Fibroblast of villous mesenchyme (primary cell): ENCODE data around the gene CHRDL2. TPM values are rescaled to one million over a fixed set of nuclear protein-coding genes. Genes with fewer than 3 reads are reported as not detected.
A peak's percentile ranks its signal among the peaks of the same experiment; 100 is the strongest.

ENCODE experiments used
- DNase-seq: peaks from one replicate; pipeline ENCODE4 v3.0.0-alpha.2; 2010; ENCODE audit warnings: low read depth
- H3K4me3 ChIP-seq: 2 replicates; pipeline ENCODE4 v1.5.1; 2011; ENCODE audit warnings: low read depth, mild to moderate bottlenecking, low read length
- total RNA-seq: library from RNA; depleted of rRNA; stranded (reverse); fragments of >200 nt; gene quantifications from 2 replicates; pipeline ENCODE4 v1.2.3, GENCODE V29; 2012
- TF ChIP-seq, protein P1 (sequence below): IDR thresholded peaks from 2 replicates; pipeline ENCODE4 v1.5.1; 2012; ENCODE audit warnings: low read depth, mild to moderate bottlenecking, low read length; ENCODE audit not compliant: insufficient read depth

CHRDL2 gene
- total RNA-seq, 1 donor: not detected

GRCh38 chr11:74703211-74703610 lies 28.0 kb downstream of the CHRDL2 start:
- TF ChIP-seq, protein P1, sequence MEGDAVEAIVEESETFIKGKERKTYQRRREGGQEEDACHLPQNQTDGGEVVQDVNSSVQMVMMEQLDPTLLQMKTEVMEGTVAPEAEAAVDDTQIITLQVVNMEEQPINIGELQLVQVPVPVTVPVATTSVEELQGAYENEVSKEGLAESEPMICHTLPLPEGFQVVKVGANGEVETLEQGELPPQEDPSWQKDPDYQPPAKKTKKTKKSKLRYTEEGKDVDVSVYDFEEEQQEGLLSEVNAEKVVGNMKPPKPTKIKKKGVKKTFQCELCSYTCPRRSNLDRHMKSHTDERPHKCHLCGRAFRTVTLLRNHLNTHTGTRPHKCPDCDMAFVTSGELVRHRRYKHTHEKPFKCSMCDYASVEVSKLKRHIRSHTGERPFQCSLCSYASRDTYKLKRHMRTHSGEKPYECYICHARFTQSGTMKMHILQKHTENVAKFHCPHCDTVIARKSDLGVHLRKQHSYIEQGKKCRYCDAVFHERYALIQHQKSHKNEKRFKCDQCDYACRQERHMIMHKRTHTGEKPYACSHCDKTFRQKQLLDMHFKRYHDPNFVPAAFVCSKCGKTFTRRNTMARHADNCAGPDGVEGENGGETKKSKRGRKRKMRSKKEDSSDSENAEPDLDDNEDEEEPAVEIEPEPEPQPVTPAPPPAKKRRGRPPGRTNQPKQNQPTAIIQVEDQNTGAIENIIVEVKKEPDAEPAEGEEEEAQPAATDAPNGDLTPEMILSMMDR: no peak
- DNase-seq: no peak
- H3K4me3 ChIP-seq: no peak overlapping the region

- TF ChIP-seq, protein P1: peak; percentile 97
- no peak overlapping the region for H3K4me3 ChIP-seq
- peak; percentile 74 for DNase-seq
These were observed 28.7 kb downstream of the CHRDL2 start for GRCh38 chr11:74702383-74703007.

DNA sequence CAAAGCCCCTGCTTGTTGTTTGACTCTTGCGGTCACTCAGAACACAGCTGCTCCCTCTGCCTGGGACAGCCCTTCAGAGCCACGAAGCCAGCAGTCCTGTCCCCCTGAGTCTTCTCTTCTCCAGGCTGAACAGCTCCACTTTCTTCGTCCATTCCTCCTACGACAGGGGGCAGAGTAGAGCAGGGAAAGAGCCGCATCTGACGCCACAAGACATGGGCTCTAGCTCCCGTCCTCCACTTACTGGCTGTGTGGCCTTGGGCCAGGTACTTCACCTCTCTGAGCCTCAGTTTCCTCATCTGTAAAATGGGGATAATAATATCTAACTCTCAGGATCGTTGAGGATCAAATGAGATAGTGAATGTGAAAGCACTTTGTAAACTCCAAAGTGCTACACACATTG lies 29.9 kb downstream of the CHRDL2 start:
- TF ChIP-seq, protein P1: peak; percentile 31
- no peak for DNase-seq
- H3K4me3 ChIP-seq: no peak overlapping the region

DNA sequence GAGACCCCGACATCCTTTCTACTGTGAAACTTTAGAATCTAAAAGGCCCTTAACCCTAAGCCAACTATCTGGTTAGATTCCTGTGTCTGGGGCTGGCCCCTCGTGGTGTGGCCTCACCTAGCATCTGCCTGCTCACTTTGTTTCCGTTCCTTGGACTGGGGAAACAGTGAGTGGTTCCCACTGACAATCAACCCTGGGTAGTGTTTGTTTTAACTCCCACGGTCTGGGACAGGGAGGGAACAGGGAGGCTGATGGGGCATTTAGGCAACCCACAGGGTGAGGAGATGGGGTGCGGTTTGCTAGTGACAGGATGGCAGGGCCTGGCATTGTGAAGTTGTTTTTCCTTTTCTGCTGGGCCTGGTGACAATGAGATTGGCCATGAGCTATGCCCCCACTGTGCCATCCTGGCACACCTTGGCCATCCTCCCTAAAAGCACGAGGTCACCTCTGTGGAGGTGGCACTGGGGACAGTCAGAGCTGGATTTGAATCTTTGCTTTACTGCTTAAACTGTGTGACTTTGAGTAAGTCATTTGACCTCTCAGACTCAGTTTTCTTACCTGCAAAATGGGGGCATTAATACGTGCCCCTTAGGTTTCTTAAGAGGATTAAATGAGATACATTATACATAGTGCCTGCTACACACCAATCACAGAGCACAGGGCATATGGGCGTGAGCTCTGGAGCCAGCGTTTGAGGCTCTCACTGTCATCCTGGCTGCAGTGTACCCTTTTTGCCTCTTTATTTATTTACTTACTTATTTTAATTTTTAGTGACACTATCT lies 31.4 kb downstream of the CHRDL2 start:
- TF ChIP-seq, protein P1: no peak
- DNase-seq: no peak
- no peak overlapping the region for H3K4me3 ChIP-seq

GRCh38 chr11:74697722-74698121 lies 33.5 kb downstream of the CHRDL2 start:
- no peak for DNase-seq
- H3K4me3 ChIP-seq: no peak overlapping the region
- TF ChIP-seq, protein P1: no peak

DNA sequence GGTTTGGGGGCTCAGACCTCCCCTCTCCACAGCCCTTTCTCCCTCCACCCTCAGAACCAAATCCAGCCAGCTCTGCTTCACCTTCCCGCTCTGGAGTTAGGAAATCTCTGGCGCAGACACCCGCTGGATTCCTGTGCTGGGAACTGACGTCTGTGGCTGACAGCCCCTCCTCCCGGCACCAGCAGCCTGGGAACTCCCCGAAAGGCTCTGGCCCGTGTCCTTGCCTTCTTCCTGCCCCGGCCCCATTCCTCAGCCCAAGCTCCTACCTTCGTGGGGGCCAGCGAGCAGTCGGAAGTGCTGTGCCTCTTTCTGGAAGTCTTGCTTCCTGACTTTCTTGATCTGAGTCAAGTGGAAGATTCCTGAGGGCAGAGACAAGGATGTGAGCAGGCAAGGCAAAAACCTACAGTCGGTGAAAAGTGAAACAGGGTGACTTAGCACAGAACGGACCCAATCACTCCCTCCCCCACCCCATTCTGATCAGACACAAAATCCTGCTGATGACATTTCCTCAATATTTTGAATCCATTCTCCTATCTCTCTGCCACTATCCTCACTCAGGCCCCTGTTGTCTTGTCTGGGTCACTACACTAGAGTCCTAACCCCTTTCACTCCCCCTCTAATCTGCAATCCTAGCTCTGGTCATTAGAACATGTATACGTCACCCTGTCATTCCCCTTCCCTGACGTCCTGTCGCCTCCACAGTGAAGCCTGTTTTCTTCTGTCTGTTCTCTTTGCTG lies 34.1 kb downstream of the CHRDL2 start:
- TF ChIP-seq, protein P1: no peak
- DNase-seq: peak; percentile 96
- peak overlapping the region; percentile 32 for H3K4me3 ChIP-seq
